GM21447 (cell line): ENCODE measurements around the gene MYH6.

ENCODE experiments used
- ATAC-seq: cut with Tn5 transposase; IDR thresholded peaks from one replicate; pipeline ENCODE4 v1.9.1; 2021; ENCODE audit not compliant: unreplicated experiment

The MYH6 gene

GRCh38 chr14:23379366-23380196 lies 28.5 kb downstream of the MYH6 start:
- ATAC-seq, result no peak

GRCh38 chr14:23378612-23379220 lies 29.4 kb downstream of the MYH6 start:
- ATAC-seq, result no peak

- no peak for ATAC-seq
Observed at GRCh38 chr14:23377573-23378563, 30.2 kb downstream of the MYH6 start.

- no peak for ATAC-seq
Observed at GRCh38 chr14:23377198-23377550, 30.9 kb downstream of the MYH6 start.

GRCh38 chr14:23376482-23377197 lies 31.4 kb downstream of the MYH6 start, which contains the start of gene CMTM5:
Gene CMTM5, plus strand, starts transcription at chr14:23377046. Its CDS starts 206 bp downstream, at chr14:23377252.
- ATAC-seq, result no peak

- no peak for ATAC-seq
Observed at GRCh38 chr14:23375527-23376251, 32.4 kb downstream of the MYH6 start.

GRCh38 chr14:23373041-23373440 lies 35.0 kb downstream of the MYH6 start:
- ATAC-seq, result no peak

GRCh38 chr14:23372509-23372908 lies 35.6 kb downstream of the MYH6 start, which contains the start of gene IL25:
Gene IL25, plus strand, starts transcription at chr14:23372809.
- no peak for ATAC-seq

GRCh38 chr14:23371865-23372264 lies 36.2 kb downstream of the MYH6 start:
- no peak for ATAC-seq

- ATAC-seq, result no peak
Observed at GRCh38 chr14:23370221-23370620, 37.9 kb downstream of the MYH6 start.

- no peak for ATAC-seq
Observed at GRCh38 chr14:23366426-23366921, 41.6 kb downstream of the MYH6 start.

GRCh38 chr14:23365732-23366425 lies 42.2 kb downstream of the MYH6 start:
- ATAC-seq, result no peak

- ATAC-seq, result no peak
Observed at GRCh38 chr14:23365036-23365731, 42.9 kb downstream of the MYH6 start, which contains the start of gene EFS. Gene EFS, minus strand, starts transcription at chr14:23365172. Its CDS starts 147 bp downstream, at chr14:23365025.

- ATAC-seq, result no peak
Observed at GRCh38 chr14:23364164-23365035, 43.7 kb downstream of the MYH6 start.

GRCh38 chr14:23362200-23362599 lies 45.9 kb downstream of the MYH6 start:
- ATAC-seq, result no peak

GRCh38 chr14:23361763-23362162 lies 46.3 kb downstream of the MYH6 start:
- no peak for ATAC-seq

- no peak for ATAC-seq
Observed at GRCh38 chr14:23361320-23361719, 46.8 kb downstream of the MYH6 start.
